IPS DF 19.7 (cell line): ENCODE data around the gene THAP5.

Experiments
- DNase-seq: peaks from one replicate; pipeline ENCODE4 v3.0.0-alpha.2; 2013; ENCODE audit warnings: low read depth, low spot score

Gene THAP5

GRCh38 chr7:108535257-108535656 lies 34.2 kb downstream of the THAP5 start:
- no peak for DNase-seq

- DNase-seq: no peak
Measured at GRCh38 chr7:108533712-108534111, 35.8 kb downstream of the THAP5 start.

DNA sequence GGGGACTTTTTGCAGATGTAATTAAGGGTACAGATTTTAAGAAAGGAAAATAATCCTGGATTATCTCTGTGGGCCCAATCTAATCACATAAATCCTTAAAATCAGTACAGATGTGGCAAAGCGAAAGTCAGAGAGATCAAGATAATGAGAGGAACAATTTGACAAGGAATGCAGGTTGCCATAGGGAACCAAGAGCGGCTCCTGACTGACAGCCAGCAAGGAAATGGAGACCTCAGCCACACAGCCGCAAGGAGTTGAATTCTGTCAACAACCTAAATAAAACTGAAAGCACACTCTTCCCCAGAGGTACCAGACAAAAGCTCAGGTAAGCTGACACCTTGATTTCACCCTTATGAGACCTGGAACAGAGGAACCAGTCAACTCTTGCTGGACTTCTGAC lies 40.2 kb downstream of the THAP5 start:
- no peak for DNase-seq

GRCh38 chr7:108528183-108528712 lies 41.3 kb downstream of the THAP5 start:
- DNase-seq: no peak

GRCh38 chr7:108526768-108527017 lies 42.8 kb downstream of the THAP5 start:
- no peak for DNase-seq

DNA sequence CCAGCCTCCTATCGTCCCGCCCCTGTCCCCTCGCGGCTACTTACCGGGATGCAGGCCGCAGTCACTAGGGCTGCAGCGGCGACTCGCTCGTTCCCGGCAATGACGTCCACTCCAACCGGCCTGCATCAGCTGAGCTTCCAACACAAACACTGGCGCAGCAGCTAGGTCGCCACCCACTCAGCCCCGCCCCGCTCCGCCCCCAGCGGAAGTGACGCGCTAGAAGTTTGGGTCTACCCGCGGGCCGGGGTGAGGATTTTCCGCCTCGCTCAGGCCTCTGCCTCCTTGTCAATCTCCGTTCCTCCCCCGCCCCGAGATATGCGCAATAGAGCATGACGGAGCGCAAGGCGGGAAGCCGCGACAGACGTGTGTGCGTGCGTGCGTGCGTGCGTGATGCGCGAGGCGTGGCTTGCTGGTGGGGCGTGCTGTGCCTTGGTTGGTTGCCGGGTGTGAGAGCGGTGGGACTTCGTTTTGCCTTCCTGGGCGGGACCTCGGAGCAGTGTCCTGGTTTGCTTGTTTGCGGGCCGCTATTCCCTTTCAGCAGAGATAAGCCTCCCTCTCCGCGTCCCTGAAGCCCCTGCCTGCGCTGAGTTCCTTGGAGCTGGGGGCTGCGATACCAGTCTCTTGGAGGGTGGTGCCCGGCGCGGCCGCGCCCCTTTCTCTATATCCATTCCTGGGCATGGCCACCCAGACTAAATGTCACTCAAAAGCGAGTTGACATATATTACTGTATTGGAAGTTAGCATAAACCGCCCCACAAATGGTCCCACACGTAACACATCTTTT lies 43.3 kb downstream of the THAP5 start, which contains the start of gene PNPLA8:
PNPLA8 (minus strand) TSS at position 151 of the 783 bp plus-strand sequence. CDS start 10,644 bp downstream, outside the sequence.
- DNase-seq: peak; percentile 91

GRCh38 chr7:108525327-108525984 lies 44.0 kb downstream of the THAP5 start:
- peak; percentile 33 for DNase-seq

DNA sequence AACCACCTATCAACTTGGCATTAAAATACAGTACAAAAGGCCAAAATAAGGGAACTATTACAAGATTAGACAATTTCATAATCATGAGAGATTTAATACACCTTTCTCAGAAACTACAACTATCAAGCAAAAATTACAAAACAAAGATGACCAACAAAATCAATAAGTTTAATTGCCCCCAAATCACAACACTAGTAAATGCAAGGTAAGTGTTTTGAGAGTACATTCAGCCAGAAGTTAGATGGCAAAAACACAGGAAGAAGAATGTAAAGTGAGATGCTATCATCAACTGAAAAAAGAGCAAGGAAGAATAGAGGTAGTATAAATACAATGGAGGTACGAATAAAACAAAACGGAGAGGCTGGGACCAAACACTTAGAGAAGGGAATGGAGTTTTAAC lies 46.7 kb downstream of the THAP5 start:
- DNase-seq: no peak

- no peak for DNase-seq
Measured at GRCh38 chr7:108517951-108518350, 51.6 kb downstream of the THAP5 start.

GRCh38 chr7:108515630-108516029 lies 53.9 kb downstream of the THAP5 start:
- DNase-seq: no peak

GRCh38 chr7:108515013-108515412 lies 54.5 kb downstream of the THAP5 start:
- no peak for DNase-seq
